ENCODE measurements around the gene ADCY9. TPM values are rescaled to one million over a fixed set of nuclear protein-coding genes. Genes with fewer than 3 reads are reported as not detected.

ADCY9 gene
- total RNA-seq, 1 donor from 2014 or later = 13.1 TPM

- peaks cover 26% of the 10 kb centered on the region for H3K4me1 Mint-ChIP-seq
- H3K4me3 Mint-ChIP-seq = no peak overlapping the region
- peaks cover 3% of the 10 kb centered on the region for H3K36me3 Mint-ChIP-seq
- H3K27ac Mint-ChIP-seq = no peak overlapping the region
- DNase-seq (ENCODE audit: low spot score in 2 of 2, unreplicated experiment in 2 of 2) = no peak
- H3K27me3 Mint-ChIP-seq (ENCODE audit: low read depth) = peaks cover 2% of the 10 kb centered on the region
- TF ChIP-seq, protein P1, sequence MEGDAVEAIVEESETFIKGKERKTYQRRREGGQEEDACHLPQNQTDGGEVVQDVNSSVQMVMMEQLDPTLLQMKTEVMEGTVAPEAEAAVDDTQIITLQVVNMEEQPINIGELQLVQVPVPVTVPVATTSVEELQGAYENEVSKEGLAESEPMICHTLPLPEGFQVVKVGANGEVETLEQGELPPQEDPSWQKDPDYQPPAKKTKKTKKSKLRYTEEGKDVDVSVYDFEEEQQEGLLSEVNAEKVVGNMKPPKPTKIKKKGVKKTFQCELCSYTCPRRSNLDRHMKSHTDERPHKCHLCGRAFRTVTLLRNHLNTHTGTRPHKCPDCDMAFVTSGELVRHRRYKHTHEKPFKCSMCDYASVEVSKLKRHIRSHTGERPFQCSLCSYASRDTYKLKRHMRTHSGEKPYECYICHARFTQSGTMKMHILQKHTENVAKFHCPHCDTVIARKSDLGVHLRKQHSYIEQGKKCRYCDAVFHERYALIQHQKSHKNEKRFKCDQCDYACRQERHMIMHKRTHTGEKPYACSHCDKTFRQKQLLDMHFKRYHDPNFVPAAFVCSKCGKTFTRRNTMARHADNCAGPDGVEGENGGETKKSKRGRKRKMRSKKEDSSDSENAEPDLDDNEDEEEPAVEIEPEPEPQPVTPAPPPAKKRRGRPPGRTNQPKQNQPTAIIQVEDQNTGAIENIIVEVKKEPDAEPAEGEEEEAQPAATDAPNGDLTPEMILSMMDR (IDR thresholded peaks at IDR 0.05; ENCODE audit: unreplicated experiment) = no peak
- H3K9me3 Mint-ChIP-seq = no peaks in the 10 kb centered on the region
Observed at GRCh38 chr16:3982216-3982615, 134.0 kb downstream of the ADCY9 start.

DNA sequence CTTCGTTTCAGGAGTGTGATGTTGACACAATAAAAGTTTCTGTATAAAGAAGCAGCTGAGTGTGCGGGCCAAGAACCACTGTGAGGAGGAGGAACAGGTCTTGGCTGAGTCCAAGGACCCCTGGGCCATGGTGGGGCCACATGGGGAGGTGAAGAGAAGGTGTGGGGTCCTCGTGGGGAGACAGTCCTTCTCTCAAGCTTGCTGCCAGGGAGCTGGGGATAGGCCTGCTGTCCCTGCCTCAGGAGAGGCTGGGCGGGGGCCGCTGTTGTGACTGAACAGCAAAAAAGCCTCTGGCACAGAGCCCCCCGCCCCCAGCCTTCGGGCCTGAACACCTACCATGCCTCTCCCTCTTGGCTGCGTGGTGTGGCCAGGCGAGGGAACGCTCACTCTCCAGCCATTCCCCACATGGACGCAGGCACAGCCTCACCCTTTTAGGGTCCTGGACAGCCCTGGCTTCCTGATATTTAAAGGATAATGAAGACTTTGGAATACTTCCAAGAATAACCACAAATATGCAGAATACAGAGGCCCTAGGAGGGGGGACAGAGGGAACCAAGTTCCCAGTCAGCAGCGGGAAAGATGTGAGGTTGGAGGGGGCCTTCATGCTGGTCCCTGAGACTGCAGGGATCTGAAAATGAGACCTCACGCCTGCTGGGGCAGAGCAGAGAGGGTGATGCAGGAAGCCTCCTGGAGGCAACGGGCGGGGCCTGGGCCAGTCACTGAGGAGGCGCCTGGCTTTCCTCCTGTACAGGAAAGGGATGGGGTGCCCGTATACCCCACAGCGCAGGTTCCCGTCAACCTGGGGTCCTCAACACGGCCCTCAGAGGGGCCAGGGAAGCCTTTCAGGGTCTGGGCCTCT lies 135.8 kb downstream of the ADCY9 start:
- H3K36me3 Mint-ChIP-seq = peaks cover 7% of the 10 kb centered on the region
- H3K9me3 Mint-ChIP-seq = no peaks in the 10 kb centered on the region
- H3K4me3 Mint-ChIP-seq = no peak overlapping the region
- H3K4me1 Mint-ChIP-seq = peaks cover 26% of the 10 kb centered on the region
- DNase-seq (ENCODE audit: low spot score in 2 of 2, unreplicated experiment in 2 of 2) = peak in 1 of 2 experiments; percentile 46
- peak overlapping the region; percentile 93 for H3K27ac Mint-ChIP-seq
- H3K27me3 Mint-ChIP-seq (ENCODE audit: low read depth) = peaks cover 2% of the 10 kb centered on the region
- TF ChIP-seq, protein P1 (IDR thresholded peaks at IDR 0.05; ENCODE audit: unreplicated experiment) = no peak

DNA sequence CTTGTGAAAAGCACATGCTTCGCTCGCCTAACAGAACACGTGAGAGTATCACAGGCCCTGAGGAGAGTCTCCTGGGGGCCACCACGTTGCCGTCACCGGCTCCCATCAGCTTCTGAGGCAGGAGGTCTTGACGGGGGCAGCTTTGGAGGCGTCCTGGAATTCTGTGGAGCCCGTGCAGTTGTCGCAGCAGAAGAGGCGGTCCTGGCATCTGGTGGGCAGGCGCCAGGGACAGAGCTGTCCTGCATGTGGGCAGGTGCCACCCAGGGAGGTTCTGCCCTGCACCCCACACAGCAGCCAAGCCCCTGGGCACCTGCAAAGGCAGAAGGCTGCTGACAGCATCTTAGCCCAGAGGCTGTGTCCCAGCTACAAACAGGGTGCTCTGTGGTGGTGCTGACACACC lies 136.7 kb downstream of the ADCY9 start:
- Mint-ChIP-seq H3K4me1 (peaks cover 26% of the 10 kb centered on the region), H3K27me3 (ENCODE audit: low read depth) (peaks cover 2% of the 10 kb centered on the region), H3K9me3 (no peaks in the 10 kb centered on the region), H3K4me3 (no peak overlapping the region), H3K27ac (no peak overlapping the region), H3K36me3 (peaks cover 7% of the 10 kb centered on the region)
- no peak for DNase-seq (ENCODE audit: low spot score in 2 of 2, unreplicated experiment in 2 of 2)
- TF ChIP-seq, protein P1 (IDR thresholded peaks at IDR 0.05; ENCODE audit: unreplicated experiment) = no peak

GRCh38 chr16:3979070-3979469 lies 137.2 kb downstream of the ADCY9 start:
- TF ChIP-seq, protein P1 (IDR thresholded peaks at IDR 0.05; ENCODE audit: unreplicated experiment) = no peak
- Mint-ChIP-seq H3K4me1 (peaks cover 26% of the 10 kb centered on the region), H3K27me3 (ENCODE audit: low read depth) (peaks cover 2% of the 10 kb centered on the region), H3K36me3 (peaks cover 7% of the 10 kb centered on the region), H3K27ac (no peak overlapping the region), H3K4me3 (no peak overlapping the region), H3K9me3 (no peaks in the 10 kb centered on the region)
- DNase-seq (ENCODE audit: low spot score in 2 of 2, unreplicated experiment in 2 of 2) = no peak

DNA sequence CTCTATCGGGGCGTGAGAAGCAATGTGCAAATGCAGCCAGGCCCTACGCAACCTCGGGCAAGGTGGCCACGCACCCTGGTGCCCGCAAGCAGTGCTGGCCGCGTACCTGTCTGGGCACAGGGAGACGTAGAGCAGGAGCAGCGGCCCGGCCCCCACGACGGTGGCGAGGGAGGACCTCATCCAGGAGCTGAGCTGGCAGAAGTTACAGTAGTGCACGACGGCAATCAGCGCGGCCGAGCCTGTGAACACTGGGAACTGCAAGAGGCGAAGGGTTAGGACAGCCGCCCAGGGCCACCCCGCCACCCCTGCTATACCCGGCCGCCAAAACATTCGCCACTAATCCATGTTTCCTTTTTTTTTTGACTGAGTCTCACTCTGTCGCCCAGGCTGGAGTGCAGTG lies 138.9 kb downstream of the ADCY9 start:
- Mint-ChIP-seq H3K4me3 (no peak overlapping the region), H3K4me1 (peaks cover 17% of the 10 kb centered on the region), H3K27ac (no peak overlapping the region), H3K9me3 (no peaks in the 10 kb centered on the region), H3K36me3 (peaks cover 5% of the 10 kb centered on the region), H3K27me3 (ENCODE audit: low read depth) (no peaks in the 10 kb centered on the region)
- DNase-seq (ENCODE audit: low spot score in 2 of 2, unreplicated experiment in 2 of 2) = no peak
- TF ChIP-seq, protein P1 (IDR thresholded peaks at IDR 0.05; ENCODE audit: unreplicated experiment) = no peak
